Stomach (tissue), 9 donors: ENCODE measurements around the gene INVS. TPM values are rescaled to one million over a fixed set of nuclear protein-coding genes. Genes with fewer than 3 reads are reported as not detected.
"Not testable (repeated sequence)": the region's sequence is repeated elsewhere in the genome, so short reads cannot be mapped to it uniquely, and the experiment has no call there.

Experiments used
- DNase-seq, 2 donors: peaks; one replicate each; pipeline versions ENCODE4 v3.0.0 to v3.0.0-alpha.2; 2013 to 2019
- H3K27ac ChIP-seq, 5 donors: fragments of 200-600 bp in 4 of 5; sonication (generic) in 4 of 5; one replicate each; pipeline ENCODE4 v1.5.1; 2013 to 2019; ENCODE audit warnings: mild to moderate bottlenecking in 1 of 5, moderate library complexity in 1 of 5
- H3K27me3 ChIP-seq, 3 donors: fragments of 200-600 bp; sonication (generic); one replicate each; pipeline ENCODE4 v1.5.1; 2017 to 2019; ENCODE audit warnings: mixed run types in 1 of 3
- H3K36me3 ChIP-seq, 4 donors: fragments of 200-600 bp; sonication (generic); 1 replicate in 3 of 4; 2 replicates in 1 of 4; pipeline ENCODE4 v1.5.1; 2016 to 2019
- H3K4me1 ChIP-seq, 4 donors: fragments of 200-600 bp; sonication (generic); one replicate each; pipeline ENCODE4 v1.5.1; 2016 to 2019
- H3K4me3 ChIP-seq, 4 donors: fragments of 200-600 bp; sonication (generic) in 3 of 4; one replicate each; pipeline ENCODE4 v1.5.1; 2016 to 2019; ENCODE audit warnings: mild to moderate bottlenecking in 1 of 4
- H3K9me3 ChIP-seq, 4 donors: fragments of 200-600 bp; sonication (generic); one replicate each; pipeline ENCODE4 v1.5.1; 2016 to 2019
- EP300 ChIP-seq: sonication (generic); formaldehyde crosslinking; IDR thresholded peaks from one replicate; pipeline ENCODE4 v1.6.1; 2017; ENCODE audit warnings: antibody characterized with exemption
- POLR2A ChIP-seq, 4 donors: fragments of 450-650 bp; IDR thresholded peaks; one replicate each; pipeline ENCODE4 v1.6.1; 2016; ENCODE audit warnings: antibody characterized with exemption in 4 of 4, control low read depth in 2 of 4, mild to moderate bottlenecking in 1 of 4, moderate library complexity in 1 of 4
- POLR2AphosphoS5 ChIP-seq, 3 donors: sonication (generic); formaldehyde crosslinking; IDR thresholded peaks; one replicate each; pipeline ENCODE4 v1.6.1; 2016; ENCODE audit warnings: antibody characterized with exemption in 3 of 3
- WGBS, 5 donors: extraction: QIAGEN DNeasy Blood & Tissue Kit in 3 of 5; methylation state at CpG; one replicate each; pipeline versions ENCODE4 v1.1.5 to v1.1.7; 2013 to 2018; 5-methylcytosine and 5-hydroxymethylcytosine counted together
- intact Hi-C: fragments of 100-400 bp; cut with DNase I; formaldehyde crosslinking; loops from one replicate; pipeline ENCODE4 v1.15.1; 2023; ENCODE audit warnings: low total_unique reads
- polyA plus RNA-seq, 3 donors: library from polyadenylated mRNA; stranded (reverse); fragments of 200-250 nt; gene quantifications; one replicate each; pipeline ENCODE4 v1.2.3, GENCODE V29; 2013
- total RNA-seq, 5 donors: library from RNA; depleted of rRNA; stranded (reverse); fragments of >200 nt; gene quantifications; one replicate each; pipeline versions ENCODE4 v1.1.0 to v1.2.3, GENCODE V29; 2014 to 2016
- TF ChIP-seq, protein P1 (sequence below), 7 experiments: fragments of 450-650 bp in 4 of 7; fragments of 200-600 bp in 3 of 7; sonication (generic) in 3 of 7; IDR thresholded peaks; one replicate each; pipeline ENCODE4 v1.5.1; 2016 to 2019; ENCODE audit warnings: antibody characterized with exemption in 7 of 7, control low read depth in 2 of 7, mild to moderate bottlenecking in 1 of 7
- donor health status: healthy with polysubstance abuse.
- donor health status: Bipolar disorder and iron deficiency.
- donor health status: healthy.

The INVS gene
- total and polyA plus RNA-seq, 8 donors, result 3.1 to 54.5 (median 16.7) TPM

DNA sequence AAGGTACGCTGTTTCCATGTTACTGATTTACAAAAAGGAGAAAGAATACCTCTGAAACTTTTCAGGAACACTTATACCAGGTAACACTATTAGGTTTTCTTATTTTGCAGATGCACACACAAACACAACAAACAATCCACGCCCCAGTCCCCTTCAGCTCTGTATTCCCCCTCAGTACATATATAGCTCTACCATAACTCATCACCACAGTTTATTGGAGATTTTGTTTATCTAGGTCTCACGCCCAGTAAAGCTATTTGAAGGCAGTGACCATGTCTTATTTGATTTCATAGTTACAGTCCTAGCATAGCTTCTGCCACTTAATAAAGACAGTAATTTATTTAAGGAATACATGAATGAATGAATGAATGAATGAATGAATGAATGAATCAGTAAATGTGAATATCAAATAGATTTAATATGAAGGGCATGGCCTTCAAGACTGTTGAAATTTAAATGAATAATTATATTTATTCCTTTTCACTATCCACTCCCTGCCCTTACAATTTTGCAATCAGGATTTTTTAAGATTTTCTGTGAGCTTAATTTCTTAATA is 32.9 kb downstream of the INVS start:
- H3K9me3 ChIP-seq, result no peaks in the 10 kb centered on the region
- intact Hi-C loops, result no loop called here
- WGBS, 5 donors, result 93 to 98% (median 96%) methylated on average over 3 of the region's 3 CpGs
- DNase-seq, result no peak
- H3K27me3 ChIP-seq, result no peaks in the 10 kb centered on the region
- TF ChIP-seq EP300 (no peak), POLR2A (IDR thresholded peaks at IDR 0.05) (no peak), POLR2AphosphoS5 (IDR thresholded peaks at IDR 0.05) (no peak)
- TF ChIP-seq, protein P1, sequence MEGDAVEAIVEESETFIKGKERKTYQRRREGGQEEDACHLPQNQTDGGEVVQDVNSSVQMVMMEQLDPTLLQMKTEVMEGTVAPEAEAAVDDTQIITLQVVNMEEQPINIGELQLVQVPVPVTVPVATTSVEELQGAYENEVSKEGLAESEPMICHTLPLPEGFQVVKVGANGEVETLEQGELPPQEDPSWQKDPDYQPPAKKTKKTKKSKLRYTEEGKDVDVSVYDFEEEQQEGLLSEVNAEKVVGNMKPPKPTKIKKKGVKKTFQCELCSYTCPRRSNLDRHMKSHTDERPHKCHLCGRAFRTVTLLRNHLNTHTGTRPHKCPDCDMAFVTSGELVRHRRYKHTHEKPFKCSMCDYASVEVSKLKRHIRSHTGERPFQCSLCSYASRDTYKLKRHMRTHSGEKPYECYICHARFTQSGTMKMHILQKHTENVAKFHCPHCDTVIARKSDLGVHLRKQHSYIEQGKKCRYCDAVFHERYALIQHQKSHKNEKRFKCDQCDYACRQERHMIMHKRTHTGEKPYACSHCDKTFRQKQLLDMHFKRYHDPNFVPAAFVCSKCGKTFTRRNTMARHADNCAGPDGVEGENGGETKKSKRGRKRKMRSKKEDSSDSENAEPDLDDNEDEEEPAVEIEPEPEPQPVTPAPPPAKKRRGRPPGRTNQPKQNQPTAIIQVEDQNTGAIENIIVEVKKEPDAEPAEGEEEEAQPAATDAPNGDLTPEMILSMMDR (IDR thresholded peaks at IDR 0.05), result no peak
- no peak overlapping the region for H3K4me3 ChIP-seq
- H3K4me1 ChIP-seq, result no peaks in the 10 kb centered on the region
- no peak overlapping the region for H3K27ac ChIP-seq
- peaks cover 0 to 31% (median 18%) of the 10 kb centered on the region in 4 donors for H3K36me3 ChIP-seq

DNA sequence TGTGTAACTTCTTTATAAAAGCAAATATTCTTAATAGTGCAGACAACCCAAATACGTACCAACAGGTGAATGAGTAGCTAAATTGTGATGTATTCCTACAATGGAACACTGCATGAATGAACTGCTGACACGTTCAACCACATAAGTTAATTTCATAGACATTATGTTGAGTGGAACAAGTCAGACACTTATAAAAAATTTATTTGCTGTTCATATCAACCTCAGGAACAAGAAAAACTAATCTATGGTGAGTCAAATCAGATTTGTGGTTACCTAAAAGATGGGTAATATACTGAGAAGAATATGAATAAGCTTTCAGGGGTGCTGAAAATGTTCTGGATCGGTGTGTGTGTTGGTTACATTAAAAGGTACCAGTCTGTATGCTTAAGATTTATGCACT is 35.7 kb downstream of the INVS start:
- no peaks in the 10 kb centered on the region for H3K27me3 ChIP-seq
- H3K4me1 ChIP-seq, result no peaks in the 10 kb centered on the region
- intact Hi-C loops, result no loop called here
- H3K9me3 ChIP-seq, result no peaks in the 10 kb centered on the region
- 73 to 90% (median 85%) methylated on average over 3 of the region's 3 CpGs for WGBS, 5 donors
- DNase-seq, result no peak
- H3K36me3 ChIP-seq, result peaks cover 0 to 13% (median 12%) of the 10 kb centered on the region in 4 donors
- H3K4me3 ChIP-seq, result no peak overlapping the region
- TF ChIP-seq POLR2AphosphoS5 (IDR thresholded peaks at IDR 0.05) (no peak), POLR2A (IDR thresholded peaks at IDR 0.05) (no peak), EP300 (no peak)
- TF ChIP-seq, protein P1 (IDR thresholded peaks at IDR 0.05), result no peak
- H3K27ac ChIP-seq, result no peak overlapping the region

DNA sequence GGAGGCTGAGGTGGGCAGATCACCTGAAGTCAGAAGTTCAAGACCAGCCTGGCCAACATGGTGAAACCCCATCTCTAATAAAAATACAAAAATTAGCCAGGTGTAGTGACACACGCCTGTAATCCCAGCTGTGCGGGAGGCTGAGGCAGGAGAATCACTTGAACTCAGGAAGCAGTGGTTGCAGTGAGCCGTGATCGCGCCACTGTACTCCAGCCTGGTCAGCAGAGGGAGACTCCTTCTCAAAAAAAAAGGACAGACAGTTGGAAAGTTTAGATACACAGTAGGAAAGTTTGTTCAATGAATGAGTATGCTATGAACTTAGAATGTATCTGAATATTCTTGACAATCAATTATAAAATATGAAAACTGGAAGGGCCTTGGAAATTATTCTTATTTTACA is 37.8 kb downstream of the INVS start:
- H3K4me1 ChIP-seq, H3K4me3 ChIP-seq, H3K9me3 ChIP-seq, intact Hi-C loops, H3K27me3 ChIP-seq, DNase-seq, H3K27ac ChIP-seq: not testable (repeated sequence)
- H3K36me3 ChIP-seq, result peaks cover 0 to 12% (median 11%) of the 10 kb centered on the region in 4 donors
- WGBS, 5 donors, result 87 to 98% (median 96%) methylated on average over 5 of the region's 5 CpGs

DNA sequence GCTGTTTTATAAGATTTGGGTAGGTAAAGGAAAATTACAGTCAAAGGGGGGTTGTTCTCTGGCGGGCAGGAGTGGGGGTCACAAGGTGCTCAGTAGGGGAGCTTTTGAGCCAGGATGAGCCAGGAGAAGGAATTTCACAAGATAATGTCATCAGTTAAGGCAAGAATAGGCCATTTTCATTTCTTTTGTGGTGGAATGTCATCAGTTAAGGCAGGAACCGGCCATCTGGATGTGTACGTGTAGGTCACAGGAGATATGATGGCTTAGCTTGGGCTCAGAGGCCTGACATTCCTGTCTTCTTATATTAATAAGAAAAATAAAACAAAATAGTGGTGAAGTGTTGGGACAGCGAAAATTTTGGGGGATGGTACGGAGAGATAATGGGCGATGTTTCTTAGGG is 41.3 kb downstream of the INVS start:
- intact Hi-C loops, H3K9me3 ChIP-seq, H3K27ac ChIP-seq, DNase-seq, H3K4me3 ChIP-seq, H3K27me3 ChIP-seq, H3K36me3 ChIP-seq, H3K4me1 ChIP-seq: not testable (repeated sequence)
- WGBS, 5 donors, result 96 to 100% (median 99%) methylated on average over 6 of the region's 6 CpGs

GRCh38 chr9:100141862-100142261 is 42.8 kb downstream of the INVS start:
- H3K4me1 ChIP-seq, H3K9me3 ChIP-seq, H3K27me3 ChIP-seq, DNase-seq, H3K27ac ChIP-seq, intact Hi-C loops, H3K4me3 ChIP-seq, H3K36me3 ChIP-seq: not testable (repeated sequence)
- WGBS, 5 donors, result 88 to 95% (median 93%) methylated on average over 8 to 9 of the region's 9 CpGs

DNA sequence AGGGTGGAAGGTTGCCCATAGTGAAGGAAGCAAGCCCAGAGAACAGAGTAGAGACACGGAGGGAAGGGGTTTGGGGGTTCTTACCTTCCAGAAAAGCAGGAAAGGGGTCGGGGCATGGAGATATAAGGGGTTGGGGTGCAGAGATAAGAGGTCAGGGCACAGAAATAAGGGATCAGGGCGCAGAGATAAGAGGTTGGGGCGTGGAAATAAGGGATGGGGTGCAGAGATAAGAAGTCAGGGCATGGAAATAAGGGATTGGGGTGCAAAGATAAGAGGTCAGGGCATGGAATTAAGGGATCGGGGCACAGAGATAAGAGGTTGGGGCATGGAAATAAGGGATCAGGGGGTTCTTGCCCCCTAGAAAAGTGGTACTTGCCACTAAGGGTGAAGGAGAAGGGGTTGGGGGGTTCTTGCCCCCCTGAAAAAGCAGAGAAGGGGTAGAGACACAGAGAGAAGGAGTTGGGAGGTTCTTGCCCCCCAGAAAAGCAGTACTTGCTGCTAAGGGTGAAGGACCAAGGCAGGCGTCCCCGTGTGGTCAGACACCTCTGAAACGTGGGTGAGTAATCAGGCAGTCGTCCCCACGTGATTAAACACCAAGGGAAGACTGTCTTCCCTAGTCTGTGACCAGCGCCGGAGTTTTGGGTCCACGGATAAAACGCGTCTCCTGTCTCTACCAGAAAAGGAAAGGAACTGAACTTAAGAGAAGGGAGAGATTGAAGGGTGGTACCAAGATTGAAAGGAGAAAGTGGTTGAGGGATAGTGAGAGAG is 46.3 kb downstream of the INVS start:
- intact Hi-C loops, result not testable (repeated sequence)

GRCh38 chr9:100145976-100146375 is 46.9 kb downstream of the INVS start:
- H3K27ac ChIP-seq, H3K27me3 ChIP-seq, H3K36me3 ChIP-seq, DNase-seq, H3K9me3 ChIP-seq, H3K4me1 ChIP-seq, intact Hi-C loops, H3K4me3 ChIP-seq: not testable (repeated sequence)
- 86 to 90% (median 87%) methylated on average over 8 of the region's 8 CpGs for WGBS, 5 donors

More for the DNA sequence above, 46.3 kb downstream of the INVS start:
- DNase-seq, H3K36me3 ChIP-seq, H3K27me3 ChIP-seq, H3K27ac ChIP-seq, H3K4me3 ChIP-seq, H3K9me3 ChIP-seq, H3K4me1 ChIP-seq: not testable (repeated sequence)
- WGBS, 5 donors, result 80 to 87% (median 86%) methylated on average over 15 of the region's 15 CpGs
